GM19351 (cell line): ENCODE data around the gene ZNRD2.

Source experiments
- ATAC-seq: cut with Tn5 transposase; IDR thresholded peaks from one replicate; pipeline ENCODE4 v1.9.1; 2021; ENCODE audit warnings: mild to moderate bottlenecking, moderate library complexity; ENCODE audit not compliant: unreplicated experiment

Gene ZNRD2

DNA sequence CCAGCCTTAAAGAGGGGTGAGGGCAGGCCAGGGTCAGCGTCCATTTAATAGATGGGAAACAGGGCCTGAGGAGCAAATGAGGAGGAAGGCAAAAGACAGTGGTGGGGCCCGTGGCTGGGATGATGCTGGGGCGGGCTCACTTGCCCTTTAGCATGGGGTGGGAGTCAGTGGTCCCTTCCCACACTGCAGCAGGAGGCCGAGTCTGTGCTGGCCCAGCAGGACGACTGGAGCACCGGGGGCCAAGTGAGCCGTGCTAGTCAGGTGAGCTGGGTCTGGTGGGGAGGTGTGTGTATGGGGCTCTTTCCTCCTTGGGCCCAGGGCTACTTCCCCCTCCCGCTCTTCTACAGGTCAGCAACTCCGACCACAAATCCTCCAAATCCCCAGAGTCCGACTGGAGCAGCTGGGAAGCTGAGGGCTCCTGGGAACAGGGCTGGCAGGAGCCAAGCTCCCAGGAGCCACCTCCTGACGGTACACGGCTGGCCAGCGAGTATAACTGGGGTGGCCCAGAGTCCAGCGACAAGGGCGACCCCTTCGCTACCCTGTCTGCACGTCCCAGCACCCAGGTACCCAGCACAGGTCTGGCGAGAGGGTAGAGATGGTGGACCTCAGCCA lies 32.6 kb upstream of the ZNRD2 start:
- ATAC-seq, result no peak

DNA sequence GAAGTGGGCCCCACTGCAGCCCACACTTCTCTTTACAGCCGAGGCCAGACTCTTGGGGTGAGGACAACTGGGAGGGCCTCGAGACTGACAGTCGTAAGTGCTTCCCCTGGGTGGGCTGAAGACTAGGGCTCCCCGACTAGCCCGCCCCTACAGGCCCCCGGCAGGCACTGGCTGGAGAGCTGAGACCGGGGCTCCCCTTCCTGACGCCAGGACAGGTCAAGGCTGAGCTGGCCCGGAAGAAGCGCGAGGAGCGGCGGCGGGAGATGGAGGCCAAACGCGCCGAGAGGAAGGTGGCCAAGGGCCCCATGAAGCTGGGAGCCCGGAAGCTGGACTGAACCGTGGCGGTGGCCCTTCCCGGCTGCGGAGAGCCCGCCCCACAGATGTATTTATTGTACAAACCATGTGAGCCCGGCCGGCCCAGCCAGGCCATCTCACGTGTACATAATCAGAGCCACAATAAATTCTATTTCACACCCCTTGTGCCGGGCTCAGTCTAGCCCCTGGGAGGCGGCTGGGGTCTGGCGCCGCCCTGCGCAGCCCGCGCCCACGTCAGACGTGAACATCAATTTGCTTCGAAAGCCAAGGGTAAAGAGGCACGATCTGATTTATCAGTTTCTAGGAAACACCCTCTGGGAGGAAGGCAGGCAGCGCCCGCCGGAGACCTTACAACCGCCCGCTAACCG lies 31.9 kb upstream of the ZNRD2 start:
- no peak for ATAC-seq

DNA sequence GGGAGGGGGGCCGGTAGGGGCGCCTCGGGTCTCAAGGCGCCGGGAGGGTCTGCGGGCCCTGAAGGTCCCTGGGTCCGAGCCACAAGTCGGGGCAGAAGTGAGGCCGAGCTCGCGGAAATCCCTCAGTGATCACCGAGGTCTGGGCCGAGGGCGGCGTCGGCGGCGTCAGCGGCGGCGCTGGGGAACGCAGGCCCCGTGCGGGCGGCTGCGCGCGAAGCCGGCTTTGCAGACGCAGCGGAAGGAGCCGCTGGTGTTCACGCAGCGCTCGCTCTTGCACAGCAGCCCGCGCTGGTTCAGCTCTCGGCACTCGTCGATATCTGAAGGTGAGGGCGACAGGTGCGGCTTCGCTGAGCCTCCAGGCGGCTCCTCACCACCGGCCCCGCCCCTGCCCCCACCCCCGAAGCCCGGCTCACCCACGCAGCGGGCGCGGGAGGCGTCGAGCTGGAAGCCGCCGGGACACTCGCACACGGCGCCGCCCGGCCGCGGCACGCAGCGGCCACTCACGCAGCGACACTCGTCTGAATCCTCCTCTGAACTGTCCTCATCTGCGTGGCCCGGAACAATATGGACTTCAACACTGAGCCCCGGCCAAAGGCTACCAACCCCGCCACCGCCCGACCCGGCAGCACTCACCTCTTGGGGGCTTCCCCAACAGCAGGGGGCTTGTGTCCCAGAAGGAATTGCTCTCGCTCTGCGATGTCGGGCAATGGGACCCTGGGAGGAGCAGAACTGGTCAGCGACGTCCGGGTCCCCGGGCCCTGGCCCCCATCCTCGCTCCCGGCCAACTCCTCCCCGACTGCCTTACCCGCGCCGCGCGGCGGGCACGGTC lies 31.1 kb upstream of the ZNRD2 start:
- ATAC-seq, result no peak

DNA sequence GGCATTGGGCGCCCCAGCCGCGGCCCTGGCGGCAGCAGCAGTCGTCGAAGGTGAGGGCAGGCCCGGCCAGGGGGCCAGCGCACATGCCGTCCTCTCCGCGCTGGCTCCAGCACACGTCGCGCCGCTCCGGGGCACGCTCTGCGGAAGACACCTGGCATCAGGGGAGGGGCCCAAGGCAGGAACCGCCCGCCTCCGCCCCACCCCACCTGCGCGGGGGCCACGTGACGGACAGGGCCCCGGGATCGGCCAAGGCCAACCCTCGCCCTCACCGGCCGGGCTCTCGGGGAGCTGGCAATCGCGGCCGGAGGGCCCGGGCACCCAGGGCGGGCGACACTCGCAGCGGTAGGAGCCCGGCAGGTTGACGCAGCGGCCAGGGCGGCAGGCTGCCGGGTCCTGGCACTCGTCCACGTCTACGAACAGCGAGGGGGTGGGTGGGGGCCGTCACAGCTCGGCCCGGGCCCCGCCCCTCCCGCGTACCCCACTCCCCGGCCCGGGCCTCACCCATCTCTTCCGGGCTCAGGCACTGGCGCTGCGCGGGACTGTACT lies 30.5 kb upstream of the ZNRD2 start:
- peak; percentile 66 for ATAC-seq

DNA sequence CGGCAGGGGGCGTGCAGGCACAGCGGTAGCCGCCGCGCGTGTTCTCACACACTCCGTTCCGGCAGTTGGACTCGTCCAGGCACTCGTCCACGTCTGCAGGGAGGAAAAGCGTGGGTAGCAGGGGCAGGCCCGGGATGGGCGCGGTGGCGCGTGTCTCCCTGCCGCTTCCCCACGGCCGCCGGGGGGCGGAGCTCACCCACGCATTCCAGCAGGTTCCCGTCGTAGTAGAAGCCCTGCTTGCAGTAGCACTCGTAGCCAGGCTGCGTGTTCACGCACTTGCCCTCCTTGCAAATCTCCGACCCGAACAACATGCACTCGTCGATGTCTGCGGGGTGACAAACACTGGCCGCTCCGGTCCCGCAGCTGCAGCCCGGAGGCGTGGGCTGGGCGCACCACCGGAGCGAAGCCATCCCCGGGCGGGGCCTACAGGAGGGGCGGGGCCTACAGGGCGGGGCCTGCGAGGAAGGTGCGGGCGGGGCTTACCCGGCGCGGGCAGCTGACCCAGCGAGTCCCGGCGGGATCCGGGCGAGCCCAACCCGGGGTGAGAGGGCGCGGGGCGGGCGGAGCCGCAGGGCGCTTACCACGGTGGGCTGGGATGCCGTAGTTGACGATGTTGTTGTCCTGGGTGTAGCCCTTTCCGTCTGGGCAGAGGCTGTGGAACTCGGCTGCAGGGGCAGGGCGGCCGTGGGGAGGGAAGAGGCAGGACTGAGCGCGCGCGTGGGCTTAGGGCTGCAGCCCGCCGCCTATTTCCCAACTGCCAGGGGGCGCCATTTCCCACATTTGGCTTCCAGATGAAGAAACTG lies 29.8 kb upstream of the ZNRD2 start:
- ATAC-seq, result peak; percentile 64

- no peak for ATAC-seq
Observed at GRCh38 chr11:65541093-65541982, 28.9 kb upstream of the ZNRD2 start.

GRCh38 chr11:65542738-65543390 lies 27.4 kb upstream of the ZNRD2 start:
- no peak for ATAC-seq

GRCh38 chr11:65545853-65546216 lies 24.4 kb upstream of the ZNRD2 start:
- no peak for ATAC-seq

DNA sequence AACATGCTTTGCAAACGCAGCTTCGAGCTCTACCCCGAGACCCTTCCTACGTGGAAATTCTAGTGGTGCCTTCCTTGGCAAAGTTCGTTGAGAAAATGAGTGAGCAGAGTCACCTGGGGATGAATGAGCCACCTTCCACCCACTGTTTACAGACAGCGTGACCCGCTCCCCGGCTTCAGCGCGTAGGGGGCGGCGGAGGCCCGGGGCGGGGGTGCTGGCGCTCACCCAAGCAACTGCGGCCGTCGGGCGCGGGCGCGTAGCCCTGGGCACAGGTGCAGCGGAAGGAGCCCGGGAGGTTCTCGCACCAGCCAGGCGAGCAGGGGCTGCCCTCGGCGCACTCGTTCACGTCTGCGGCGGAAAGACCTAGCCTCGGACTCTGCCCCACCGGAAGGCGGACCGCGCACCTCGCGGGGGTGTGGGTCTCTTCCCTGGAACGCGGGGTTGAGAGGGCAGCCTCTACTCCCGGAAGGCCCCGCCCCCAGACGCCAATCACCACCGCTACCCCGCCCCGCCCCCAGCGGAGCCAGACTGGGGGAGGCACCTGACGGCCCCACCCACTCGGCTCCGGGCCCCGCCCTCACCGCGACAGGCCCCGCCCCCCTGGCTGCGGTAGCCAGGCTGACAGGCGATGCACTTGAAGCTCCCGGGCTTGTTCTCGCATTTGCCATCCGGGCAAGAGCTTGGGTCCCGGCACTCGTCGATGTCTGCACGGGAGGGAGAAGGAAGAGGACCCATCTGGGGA lies 23.9 kb upstream of the ZNRD2 start:
- ATAC-seq, result peak; percentile 81

DNA sequence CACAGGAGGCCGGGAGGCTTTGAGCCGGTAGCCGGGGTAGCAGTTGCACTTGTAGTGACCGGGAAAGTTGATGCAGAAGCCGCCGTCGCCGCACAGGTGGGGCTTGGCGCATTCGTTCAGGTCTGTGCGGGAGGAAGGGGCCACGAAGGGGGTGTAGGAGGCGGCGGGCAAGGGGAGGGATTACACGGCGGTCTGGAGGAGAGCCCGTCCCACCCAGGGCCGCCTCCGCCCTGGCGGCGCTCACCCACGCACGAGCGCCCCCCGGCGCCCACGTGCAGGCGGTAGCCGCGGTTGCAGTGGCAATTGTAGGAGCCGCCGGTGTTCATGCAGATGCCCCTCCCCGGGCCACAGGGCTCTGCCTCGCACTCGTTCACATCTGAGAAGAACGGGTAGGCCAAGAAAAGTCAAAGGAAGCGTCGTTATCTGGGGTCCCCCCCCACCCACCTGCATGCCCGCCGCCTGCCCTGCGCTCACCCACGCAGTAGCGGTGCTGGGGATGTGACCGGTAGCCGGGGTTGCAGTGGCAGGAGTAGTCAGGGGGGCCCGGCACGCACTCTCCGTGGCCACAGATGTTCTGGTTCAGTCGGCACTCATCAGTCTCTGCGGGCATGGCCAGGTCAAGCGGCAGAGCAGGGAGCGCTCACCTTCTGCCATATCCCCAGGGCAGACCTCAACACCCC lies 22.7 kb upstream of the ZNRD2 start:
- ATAC-seq, result no peak

DNA sequence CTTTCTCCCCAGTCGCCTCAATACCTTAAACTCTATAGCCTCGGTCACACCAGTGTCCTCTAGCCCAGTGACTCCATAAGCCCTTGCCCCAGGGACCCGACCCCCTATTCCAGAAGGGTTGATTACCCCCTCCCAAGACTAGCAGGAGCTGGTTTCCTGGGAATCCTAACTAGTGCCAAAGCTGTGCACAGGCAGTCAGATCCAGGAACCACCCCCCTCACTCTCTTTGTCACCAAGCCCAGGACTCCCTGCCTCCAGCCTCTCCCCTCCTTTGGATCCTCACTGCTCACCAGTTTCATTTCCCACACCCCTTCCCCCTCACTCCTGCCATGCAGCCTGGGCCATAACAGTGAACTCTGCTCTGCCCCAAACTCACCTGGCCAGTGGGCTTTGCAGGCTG lies 21.9 kb upstream of the ZNRD2 start:
- ATAC-seq, result no peak

DNA sequence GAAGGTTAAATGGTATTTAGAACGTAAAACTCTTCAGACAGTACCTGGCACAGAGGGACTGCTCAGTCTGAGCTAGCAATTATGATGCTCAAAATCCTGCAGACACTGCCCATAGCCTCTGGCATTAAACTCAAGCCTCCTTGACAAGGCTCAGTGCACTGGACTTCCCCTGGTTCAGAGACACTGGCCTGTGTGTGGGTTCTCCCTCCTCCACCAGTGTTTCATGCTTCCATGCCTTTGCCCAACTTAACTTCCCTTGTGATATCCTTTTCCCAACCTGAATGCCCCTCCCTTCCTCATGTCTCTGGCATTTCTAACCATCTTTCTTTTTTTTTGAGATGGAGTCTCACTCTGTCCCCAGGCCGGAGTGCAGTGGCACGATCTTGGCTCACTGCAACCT lies 21.2 kb upstream of the ZNRD2 start:
- no peak for ATAC-seq

- no peak for ATAC-seq
Observed at GRCh38 chr11:65551572-65552387, 18.5 kb upstream of the ZNRD2 start.

DNA sequence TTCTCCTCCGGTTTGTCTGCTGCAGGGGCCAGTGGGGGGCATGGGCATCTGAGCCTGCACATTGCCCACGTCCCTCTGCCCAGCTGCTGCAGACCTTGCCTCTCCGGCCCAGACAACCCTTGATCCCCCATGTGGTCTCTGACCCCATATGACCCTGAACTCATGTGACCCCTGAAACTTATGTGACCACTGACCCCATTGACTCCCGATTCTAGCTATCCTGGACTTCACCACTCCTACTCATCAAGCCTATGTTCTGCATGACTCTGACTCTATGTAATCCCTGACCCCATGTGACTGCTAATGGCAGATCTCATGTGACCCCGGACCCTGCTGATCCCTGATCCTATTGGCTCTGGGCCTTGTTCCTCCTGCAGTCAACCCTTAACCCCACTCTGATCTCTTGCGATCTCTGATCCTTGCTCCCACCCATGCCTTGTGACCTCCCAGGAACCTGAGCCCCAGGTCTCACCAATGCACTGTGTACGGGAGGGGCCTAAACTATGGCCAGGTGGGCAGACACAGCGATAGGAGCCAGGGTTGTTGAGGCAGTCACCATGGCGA lies 17.8 kb upstream of the ZNRD2 start:
- no peak for ATAC-seq

GRCh38 chr11:65553301-65554001 lies 16.8 kb upstream of the ZNRD2 start:
- no peak for ATAC-seq

GRCh38 chr11:65554057-65554818 lies 16.0 kb upstream of the ZNRD2 start:
- no peak for ATAC-seq
